Breast epithelium (tissue), 3 donors: Measurements from ENCODE around the gene EXOSC7.

Experiments used
- CTCF ChIP-seq, 3 donors: fragments of 450-650 bp; IDR thresholded peaks; one replicate each; pipeline ENCODE4 v1.5.1; 2016 to 2017; ENCODE audit warnings: antibody characterized with exemption in 3 of 3, mild to moderate bottlenecking in 3 of 3, moderate library complexity in 3 of 3
- POLR2AphosphoS5 ChIP-seq, 3 donors: sonication (generic); formaldehyde crosslinking; IDR thresholded peaks; one replicate each; pipeline ENCODE4 v1.6.1; 2017; ENCODE audit warnings: antibody characterized with exemption in 3 of 3

- TF ChIP-seq CTCF (IDR thresholded peaks at IDR 0.05), result no peak
- TF ChIP-seq POLR2AphosphoS5 (IDR thresholded peaks at IDR 0.05), result no peak
Observed at GRCh38 chr3:45000823-45001222, 24.8 kb downstream of the EXOSC7 start.
